Endothelial cell of umbilical vein (primary cell): Measurements from ENCODE around the gene C1orf198. TPM values are rescaled to one million over a fixed set of nuclear protein-coding genes. Genes with fewer than 3 reads are reported as not detected.

ENCODE experiments used
- BruUV-seq: library from RNA; stranded (reverse); fragments of 400-500 nt; replicated peaks from 2 replicates; lab custom pipeline; 2021; lab: Mats Ljungman, UMichigan
- CTCF ChIA-PET: fragments of 300-600, 350-600 bp; sonication (Branson Sonifier 250); formaldehyde crosslinking; loops from one replicate; lab custom pipeline; 2021; ENCODE audit warnings: antibody characterized with exemption, inconsistent platforms; lab: Charles Lee
- POLR2A ChIA-PET: fragments of 300-600, 350-600 bp; sonication (Branson Sonifier 250); formaldehyde crosslinking; loops from one replicate; lab custom pipeline; 2021; ENCODE audit warnings: antibody characterized with exemption, inconsistent platforms; lab: Charles Lee
- DNase-seq: peaks from one replicate; pipeline ENCODE4 v3.0.0-alpha.2; 2011; ENCODE audit warnings: low read depth, low spot score
- FAIRE-seq: peaks from 2 replicates; lab custom pipeline; 2011; peaks lifted over from hg19 to GRCh38; lab: Jason Lieb, UNC
- H2AFZ ChIP-seq: 2 replicates; pipeline ENCODE4 v1.6.0; 2012; ENCODE audit warnings: low read depth, low read length, control low read depth, inconsistent platforms
- H3K27ac ChIP-seq: 2 replicates; pipeline ENCODE4 v1.5.1; 2011; ENCODE audit warnings: low read depth, mild to moderate bottlenecking, control low read depth, low read length, moderate library complexity; ENCODE audit not compliant: insufficient read depth
- H3K27me3 ChIP-seq, 2 experiments: 2 replicates each; pipeline versions ENCODE4 v1.6.0 to v1.6.1; 2011; ENCODE audit warnings: low read length in 2 of 2, mixed read lengths in 1 of 2; ENCODE audit not compliant: control insufficient read depth in 2 of 2, insufficient read depth in 2 of 2
- H3K36me3 ChIP-seq, 2 experiments: 2 replicates in 1 of 2; 3 replicates in 1 of 2; pipeline ENCODE4 v1.5.1; 2011; ENCODE audit warnings: low read length in 2 of 2, mild to moderate bottlenecking in 1 of 2, moderate library complexity in 1 of 2; ENCODE audit not compliant: control insufficient read depth in 2 of 2, insufficient read depth in 2 of 2; ENCODE audit errors: extremely low read depth in 1 of 2
- H3K4me1 ChIP-seq: 3 replicates; pipeline ENCODE4 v1.5.1; 2011; ENCODE audit warnings: mild to moderate bottlenecking, low read length; ENCODE audit not compliant: control insufficient read depth, insufficient read depth; ENCODE audit errors: extremely low read depth
- H3K4me2 ChIP-seq: 2 replicates; pipeline ENCODE4 v1.6.1; 2011; ENCODE audit warnings: low read length, control low read depth, mixed read lengths; ENCODE audit not compliant: insufficient read depth
- H3K4me3 ChIP-seq, 3 experiments: fragments of 200-600 bp in 1 of 3; sonication (generic), shearing (Covaris generic) in 1 of 3; replicated peaks in 1 of 3; 2 replicates each; pipeline ENCODE4 v1.5.1; 2011 to 2016; ENCODE audit warnings: control low read depth in 3 of 3, low read length in 3 of 3, mild to moderate bottlenecking in 2 of 3, inconsistent platforms in 1 of 3, low read depth in 1 of 3, moderate library complexity in 1 of 3; ENCODE audit not compliant: insufficient read depth in 1 of 3
- H3K79me2 ChIP-seq: 2 replicates; pipeline ENCODE4 v1.6.0; 2012; ENCODE audit warnings: low read length, inconsistent platforms; ENCODE audit not compliant: control insufficient read depth, insufficient read depth
- H3K9ac ChIP-seq: replicated peaks from 2 replicates; pipeline ENCODE3; 2011; ENCODE audit warnings: low read length, control low read depth; ENCODE audit not compliant: insufficient read depth; ENCODE audit errors: extremely low read depth
- H3K9me1 ChIP-seq: replicated peaks from 3 replicates; pipeline ENCODE4 v1.6.0; 2011; ENCODE audit warnings: mild to moderate bottlenecking, low read length; ENCODE audit not compliant: control insufficient read depth, insufficient read depth; ENCODE audit errors: extremely low read depth
- H3K9me3 ChIP-seq: replicated peaks from 2 replicates; pipeline ENCODE4 v1.5.1; 2012; ENCODE audit warnings: low read length, inconsistent platforms; ENCODE audit not compliant: control insufficient read depth, insufficient read depth
- H4K20me1 ChIP-seq: replicated peaks from 2 replicates; pipeline ENCODE3; 2011; ENCODE audit warnings: mild to moderate bottlenecking, low read length; ENCODE audit not compliant: control insufficient read depth, insufficient read depth; ENCODE audit errors: extremely low read depth
- EZH2 ChIP-seq: IDR thresholded peaks from 2 replicates; pipeline ENCODE4 v1.6.1; 2012; ENCODE audit warnings: borderline replicate concordance, low read depth, mild to moderate bottlenecking, moderate library complexity, low read length, inconsistent platforms; ENCODE audit not compliant: severe bottlenecking
- FOS ChIP-seq: IDR thresholded peaks from 2 replicates; pipeline ENCODE4 v1.6.1; 2011; ENCODE audit warnings: mild to moderate bottlenecking, low read length, moderate library complexity, borderline replicate concordance; ENCODE audit not compliant: insufficient read depth
- GATA2 ChIP-seq: IDR thresholded peaks from 2 replicates; pipeline ENCODE4 v1.7.0; 2011; ENCODE audit warnings: low read depth, mild to moderate bottlenecking, moderate library complexity, mixed read lengths, low read length; ENCODE audit not compliant: insufficient read length, insufficient read depth
- JUN ChIP-seq: IDR thresholded peaks from 2 replicates; pipeline ENCODE4 v1.6.1; 2011; ENCODE audit warnings: borderline replicate concordance, low read depth; ENCODE audit not compliant: insufficient read length, insufficient read depth
- MAX ChIP-seq: IDR thresholded peaks from 2 replicates; pipeline ENCODE4 v1.6.1; 2011; ENCODE audit not compliant: insufficient read depth, insufficient read length
- MYC ChIP-seq: IDR thresholded peaks from one replicate; pipeline ENCODE4 v1.6.1; 2011; ENCODE audit warnings: mild to moderate bottlenecking, low read depth, low read length
- POLR2A ChIP-seq: IDR thresholded peaks from 2 replicates; pipeline ENCODE4 v1.6.1; 2012; ENCODE audit warnings: low read depth, mild to moderate bottlenecking, control low read depth, low read length
- POLR2AphosphoS5 ChIP-seq: IDR thresholded peaks from 2 replicates; pipeline ENCODE4 v1.6.1; 2012; ENCODE audit warnings: low read depth, mild to moderate bottlenecking, control low read depth, low read length, moderate library complexity; ENCODE audit not compliant: insufficient read depth
- dilution Hi-C: fragments of 300-500 bp; cut with MboI; formaldehyde crosslinking; loops from one replicate; pipeline ENCODE4 v1.15.0; 2019; ENCODE audit warnings: low sequenced_read_pairs; ENCODE audit not compliant: extremely low pct_ligation_motif_present
- intact Hi-C: fragments of 100-400 bp; cut with micrococcal nuclease; formaldehyde crosslinking; loops from one replicate; pipeline ENCODE4 v1.10.0; 2022
- polyA plus RNA-seq, 4 experiments: library from polyadenylated mRNA; depleted of rRNA in 3 of 4; stranded (reverse) in 3 of 4; unstranded in 1 of 4; fragments of >200 nt; gene quantifications; 2 replicates each; pipeline versions ENCODE4 v1.2.1 to v1.2.3, GENCODE V29; 2011 to 2012; ENCODE audit warnings: missing spikeins in 1 of 4
- total RNA-seq: library from RNA; stranded (reverse); gene quantifications from 2 replicates; pipeline ENCODE4 v1.2.3, GENCODE V29; 2021
- TF ChIP-seq, protein P1 (sequence below), 2 donors: IDR thresholded peaks; 1 replicate in 1 of 2; 2 replicates in 1 of 2; pipeline ENCODE4 v1.5.1; 2011; ENCODE audit warnings: low read length in 2 of 2, mild to moderate bottlenecking in 2 of 2, moderate library complexity in 2 of 2, control low read depth in 1 of 2, inconsistent platforms in 1 of 2, low read depth in 1 of 2; ENCODE audit not compliant: insufficient read depth in 1 of 2; ENCODE audit errors: extremely low read depth in 1 of 2

Gene C1orf198
- total and polyA plus RNA-seq, 2 donors (not counting 3 experiments of a cell fraction or from before 2014, with no cell fraction given), result 21.2 to 29.2 TPM

DNA sequence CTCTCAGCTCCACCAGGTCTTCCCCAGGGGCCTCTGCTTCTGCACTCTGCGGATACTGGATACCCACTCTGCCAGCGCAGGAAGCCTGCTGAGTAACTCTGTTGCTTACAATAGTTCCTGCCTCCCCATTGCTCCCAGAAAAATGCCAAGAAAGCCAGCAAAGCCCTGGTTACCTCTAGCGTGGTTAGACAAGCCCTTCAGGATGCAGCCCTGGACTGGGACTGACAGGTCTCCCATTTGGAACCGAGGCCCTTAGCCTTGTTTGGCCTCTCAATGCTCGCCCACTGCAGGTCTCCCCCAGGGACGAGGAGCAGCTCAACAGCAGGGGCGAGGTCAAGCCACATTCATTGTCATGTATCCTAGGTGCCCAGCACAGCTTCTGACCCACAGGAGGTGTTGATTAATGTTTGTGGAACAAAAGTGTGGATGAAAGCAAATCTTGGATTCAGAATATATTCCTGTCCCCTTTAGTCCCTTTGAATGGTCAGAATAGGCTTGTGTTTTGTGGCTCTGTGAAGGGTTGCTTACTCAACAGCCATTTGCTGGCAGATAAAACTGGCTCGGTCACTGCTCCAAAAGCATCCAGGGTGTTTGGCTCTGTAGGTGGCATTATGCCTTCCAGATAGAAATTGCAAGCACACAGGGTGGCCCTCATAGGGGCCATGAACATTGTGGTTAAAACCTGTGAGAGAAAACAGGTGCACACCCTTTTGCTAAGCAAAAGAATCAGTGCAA lies 58.9 kb downstream of the C1orf198 start:
- BruUV-seq, result no TSS peak
- Histone ChIP-seq H3K4me3 (no peak overlapping the region), H2AFZ (no peak overlapping the region), H4K20me1 (no peaks in the 10 kb centered on the region), H3K4me1 (no peaks in the 10 kb centered on the region), H3K9me3 (no peaks in the 10 kb centered on the region), H3K27ac (no peak overlapping the region), H3K9me1 (no peaks in the 10 kb centered on the region), H3K79me2 (no peaks in the 10 kb centered on the region), H3K9ac (no peak overlapping the region), H3K36me3 (no peaks in the 10 kb centered on the region), H3K4me2 (no peak overlapping the region), H3K27me3 (no peaks in the 10 kb centered on the region)
- dilution Hi-C loops (no loop called here), intact Hi-C loops (no loop called here)
- ChIA-PET CTCF (no interaction called here), POLR2A (no interaction called here)
- DNase-seq, result no peak
- FAIRE-seq, result no peak
- TF ChIP-seq MAX (no peak), POLR2A (no peak), FOS (no peak), MYC (no peak), GATA2 (no peak), EZH2 (no peak), POLR2AphosphoS5 (no peak), JUN (no peak)
- TF ChIP-seq, protein P1, sequence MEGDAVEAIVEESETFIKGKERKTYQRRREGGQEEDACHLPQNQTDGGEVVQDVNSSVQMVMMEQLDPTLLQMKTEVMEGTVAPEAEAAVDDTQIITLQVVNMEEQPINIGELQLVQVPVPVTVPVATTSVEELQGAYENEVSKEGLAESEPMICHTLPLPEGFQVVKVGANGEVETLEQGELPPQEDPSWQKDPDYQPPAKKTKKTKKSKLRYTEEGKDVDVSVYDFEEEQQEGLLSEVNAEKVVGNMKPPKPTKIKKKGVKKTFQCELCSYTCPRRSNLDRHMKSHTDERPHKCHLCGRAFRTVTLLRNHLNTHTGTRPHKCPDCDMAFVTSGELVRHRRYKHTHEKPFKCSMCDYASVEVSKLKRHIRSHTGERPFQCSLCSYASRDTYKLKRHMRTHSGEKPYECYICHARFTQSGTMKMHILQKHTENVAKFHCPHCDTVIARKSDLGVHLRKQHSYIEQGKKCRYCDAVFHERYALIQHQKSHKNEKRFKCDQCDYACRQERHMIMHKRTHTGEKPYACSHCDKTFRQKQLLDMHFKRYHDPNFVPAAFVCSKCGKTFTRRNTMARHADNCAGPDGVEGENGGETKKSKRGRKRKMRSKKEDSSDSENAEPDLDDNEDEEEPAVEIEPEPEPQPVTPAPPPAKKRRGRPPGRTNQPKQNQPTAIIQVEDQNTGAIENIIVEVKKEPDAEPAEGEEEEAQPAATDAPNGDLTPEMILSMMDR (IDR thresholded peaks at IDR 0.05; ENCODE audit: extremely low read depth in 1 of 2, insufficient read depth in 1 of 2, low read depth in 1 of 2, low read length in 2 of 2), result no peak
